K562 (cell line): ENCODE results near the gene LYPLA2. TPM values are rescaled to one million over a fixed set of nuclear protein-coding genes. Genes with fewer than 3 reads are reported as not detected.

Experiments used
- ATF1 ChIP-seq, 2 experiments: fragments of 450-650 bp in 1 of 2; IDR thresholded peaks; 2 replicates each; pipeline ENCODE4 v1.6.1; 2016; ENCODE audit warnings: missing compliant biosample characterization in 1 of 2, missing genetic modification characterization in 1 of 2
- BACH1 ChIP-seq: fragments of 200-800 bp; sonication (Bioruptor generic); IDR thresholded peaks from 2 replicates; pipeline ENCODE4 v1.6.1; 2016; ENCODE audit warnings: missing genetic modification characterization, missing compliant biosample characterization
- CBX3 ChIP-seq, 2 experiments: IDR thresholded peaks; 1 replicate in 1 of 2; 2 replicates in 1 of 2; pipeline ENCODE4 v1.6.1; 2012; ENCODE audit warnings: inconsistent platforms in 2 of 2, low read length in 2 of 2, borderline replicate concordance in 1 of 2, control low read depth in 1 of 2
- CC2D1A ChIP-seq: fragments of 450-650 bp; IDR thresholded peaks from 2 replicates; pipeline ENCODE4 v1.6.1; 2017; ENCODE audit warnings: mild to moderate bottlenecking
- CHCHD3 ChIP-seq: fragments of 250-450 bp; sonication (Bioruptor Pico); IDR thresholded peaks from 2 replicates; pipeline ENCODE4 v2.1.2; 2022; ENCODE audit warnings: mild to moderate bottlenecking
- CHD1 ChIP-seq: fragments of 200-600 bp; sonication (generic); IDR thresholded peaks from one replicate; pipeline ENCODE4 v1.6.1; 2012; ENCODE audit warnings: mild to moderate bottlenecking, moderate library complexity, low read length, inconsistent platforms
- FOXP4 ChIP-seq: sonication (generic); formaldehyde crosslinking; IDR thresholded peaks from 2 replicates; pipeline ENCODE4 v1.8.0; 2022; ENCODE audit warnings: mild to moderate bottlenecking, missing genetic modification reagents, borderline replicate concordance
- HMG20A ChIP-seq: fragments of 450-650 bp; formaldehyde crosslinking; conservative IDR thresholded peaks from 2 replicates; pipeline ENCODE4 v1.4.0; 2020; ENCODE audit warnings: mild to moderate bottlenecking, mixed read lengths
- LEF1 ChIP-seq: fragments of 450-650 bp; IDR thresholded peaks from 2 replicates; pipeline ENCODE4 v1.6.1; 2016; ENCODE audit warnings: mild to moderate bottlenecking
- MAFG ChIP-seq: fragments of 450-650 bp; conservative IDR thresholded peaks from 2 replicates; pipeline ENCODE4 v1.6.1; 2016; ENCODE audit warnings: missing genetic modification characterization, missing compliant biosample characterization
- MCM3 ChIP-seq: fragments of 450-650 bp; IDR thresholded peaks from 2 replicates; pipeline ENCODE4 v1.6.1; 2016
- NCOA4 ChIP-seq: fragments of 450-650 bp; IDR thresholded peaks from 2 replicates; pipeline ENCODE4 v1.6.1; 2018; ENCODE audit warnings: mild to moderate bottlenecking; ENCODE audit not compliant: partially characterized antibody
- NFE2L1 ChIP-seq: fragments of 450-650 bp; IDR thresholded peaks from 2 replicates; pipeline ENCODE4 v1.6.1; 2016; ENCODE audit warnings: missing genetic modification characterization, low read depth, mild to moderate bottlenecking, missing compliant biosample characterization, moderate library complexity, borderline replicate concordance
- NR2C1 ChIP-seq, 2 experiments: fragments of 450-650 bp; IDR thresholded peaks; 2 replicates each; pipeline ENCODE4 v1.6.1; 2017; ENCODE audit warnings: mild to moderate bottlenecking in 2 of 2, antibody characterized with exemption in 1 of 2, inconsistent platforms in 1 of 2, missing compliant biosample characterization in 1 of 2, missing genetic modification characterization in 1 of 2
- PRMT5 ChIP-seq: sonication (generic); formaldehyde crosslinking; IDR thresholded peaks from 2 replicates; pipeline ENCODE4 v1.5.0; 2020; ENCODE audit warnings: missing genetic modification reagents
- RBFOX2 ChIP-seq: fragments of 200-400 bp; formaldehyde crosslinking; IDR thresholded peaks from 2 replicates; pipeline ENCODE4 v1.6.1; 2017; ENCODE audit warnings: low read depth, mild to moderate bottlenecking, low read length, moderate library complexity
- SPI1 ChIP-seq: IDR thresholded peaks from 2 replicates; pipeline ENCODE4 v1.6.1; 2011; ENCODE audit warnings: low read depth, low read length, control low read depth, borderline replicate concordance
- SREBF1 ChIP-seq: fragments of 150-350 bp; IDR thresholded peaks from 2 replicates; pipeline ENCODE4 v1.6.1; 2014; ENCODE audit warnings: antibody characterized with exemption, low read depth, low read length, borderline replicate concordance
- TEAD1 ChIP-seq, 2 experiments: fragments of 450-650 bp in 1 of 2; sonication (generic) in 1 of 2; formaldehyde crosslinking; IDR thresholded peaks; 2 replicates each; pipeline versions ENCODE4 v1.4.0 to v1.8.0; 2020 to 2022; ENCODE audit warnings: mild to moderate bottlenecking in 2 of 2, missing genetic modification reagents in 1 of 2
- ZBTB12 ChIP-seq: fragments of 250-450 bp; sonication (Bioruptor Pico); IDR thresholded peaks from 2 replicates; pipeline ENCODE4 v1.4.0; 2020
- ZNF174 ChIP-seq: fragments of 250-450 bp; sonication (Bioruptor Pico); IDR thresholded peaks from 2 replicates; pipeline ENCODE4 v1.4.0; 2020; ENCODE audit warnings: mild to moderate bottlenecking
- ZNF644 ChIP-seq: fragments of 200-800 bp; sonication (Bioruptor generic); IDR thresholded peaks from 2 replicates; pipeline ENCODE4 v1.6.1; 2016; ENCODE audit warnings: low read depth, missing genetic modification characterization, missing compliant biosample characterization
- polyA plus RNA-seq, 8 experiments: library from polyadenylated mRNA; depleted of rRNA in 4 of 8; stranded (reverse) in 5 of 8; unstranded in 3 of 8; fragments of >200 nt; fragmentation: Nextera tagmentation in 2 of 8; fragmentation: Illumina TruSeq in 1 of 8; extraction: Ambion mirVana in 2 of 8; extraction: Trizol in 1 of 8; gene quantifications; 2 replicates each; pipeline versions ENCODE4 v1.2.1 to v1.2.3, GENCODE V29; 2011 to 2014; ENCODE audit warnings: inconsistent platforms in 1 of 8, missing spikeins in 1 of 8
- total RNA-seq, 7 experiments: library from RNA; depleted of rRNA in 6 of 7; stranded (reverse); fragments of >200 nt in 6 of 7; fragmentation: Illumina TruSeq in 2 of 7; extraction: Trizol in 2 of 7; gene quantifications; 2 replicates each; pipeline versions ENCODE4 v1.2.1 to v1.2.3, GENCODE V29; 2011 to 2021; ENCODE audit warnings: low replicate concordance in 1 of 7
- TF ChIP-seq, protein P1 (sequence below): sonication (generic); formaldehyde crosslinking; IDR thresholded peaks from 2 replicates; pipeline ENCODE4 v1.8.1; 2022; ENCODE audit warnings: missing genetic modification reagents
- TF ChIP-seq, protein P2 (sequence below): fragments of 250-450 bp; sonication (Bioruptor Pico); IDR thresholded peaks from 2 replicates; pipeline ENCODE4 v1.8.0; 2021; ENCODE audit warnings: borderline replicate concordance, mild to moderate bottlenecking, moderate library complexity; ENCODE audit not compliant: poor library complexity, severe bottlenecking

LYPLA2 gene
- total and polyA plus RNA-seq, 9 of the 15 experiments (the other 6 are each of a cell fraction or from before 2014, with no cell fraction given): 3.9 to 128 (median 60.1) TPM

GRCh38 chr1:23779826-23780371 lies 11.0 kb upstream of the LYPLA2 start (continued):
- no peak for TF ChIP-seq SPI1
- TF ChIP-seq, protein P1, sequence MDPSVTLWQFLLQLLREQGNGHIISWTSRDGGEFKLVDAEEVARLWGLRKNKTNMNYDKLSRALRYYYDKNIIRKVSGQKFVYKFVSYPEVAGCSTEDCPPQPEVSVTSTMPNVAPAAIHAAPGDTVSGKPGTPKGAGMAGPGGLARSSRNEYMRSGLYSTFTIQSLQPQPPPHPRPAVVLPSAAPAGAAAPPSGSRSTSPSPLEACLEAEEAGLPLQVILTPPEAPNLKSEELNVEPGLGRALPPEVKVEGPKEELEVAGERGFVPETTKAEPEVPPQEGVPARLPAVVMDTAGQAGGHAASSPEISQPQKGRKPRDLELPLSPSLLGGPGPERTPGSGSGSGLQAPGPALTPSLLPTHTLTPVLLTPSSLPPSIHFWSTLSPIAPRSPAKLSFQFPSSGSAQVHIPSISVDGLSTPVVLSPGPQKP (CRISPR knock-in tag): no peak
- TF ChIP-seq CHCHD3 (CRISPR knock-in tag): no peak
- TF ChIP-seq RBFOX2: peak; percentile 41
- peak; percentile 100 for TF ChIP-seq MAFG (tag)
- TF ChIP-seq LEF1: peak; percentile 82; the same call in 1 of the 2 replicates
- no peak for TF ChIP-seq SREBF1
- peak; percentile 73 for TF ChIP-seq NFE2L1 (tag)
- TF ChIP-seq NCOA4: no peak
- TF ChIP-seq PRMT5 (CRISPR knock-in tag): no peak
- no peak for TF ChIP-seq ZNF644
- no peak for TF ChIP-seq ZNF174 (CRISPR knock-in tag)
- no peak for TF ChIP-seq NR2C1 (IDR thresholded peaks at IDR 0.05)
- no peak for TF ChIP-seq NR2C1 (tag; IDR thresholded peaks at IDR 0.05)
- no peak for TF ChIP-seq CHD1
- TF ChIP-seq ZBTB12 (CRISPR knock-in tag): no peak
- no peak for TF ChIP-seq FOXP4 (CRISPR knock-in tag)
- TF ChIP-seq CC2D1A: no peak
- peak; percentile 82; the same call in 1 of the 2 replicates for TF ChIP-seq BACH1 (tag)
- TF ChIP-seq, protein P2, sequence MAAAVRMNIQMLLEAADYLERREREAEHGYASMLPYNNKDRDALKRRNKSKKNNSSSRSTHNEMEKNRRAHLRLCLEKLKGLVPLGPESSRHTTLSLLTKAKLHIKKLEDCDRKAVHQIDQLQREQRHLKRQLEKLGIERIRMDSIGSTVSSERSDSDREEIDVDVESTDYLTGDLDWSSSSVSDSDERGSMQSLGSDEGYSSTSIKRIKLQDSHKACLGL (CRISPR knock-in tag): no peak
- TF ChIP-seq ATF1 (CRISPR knock-in tag; IDR thresholded peaks at IDR 0.05): no peak
- TF ChIP-seq ATF1 (tag; IDR thresholded peaks at IDR 0.05): peak; percentile 30; the same call in 1 of the 2 replicates
- no peak for TF ChIP-seq HMG20A (CRISPR knock-in tag)
- no peak for TF ChIP-seq CBX3 (IDR thresholded peaks at IDR 0.05; ENCODE audit: borderline replicate concordance in 1 of 2, low read length in 2 of 2)
- no peak for TF ChIP-seq MCM3
- TF ChIP-seq TEAD1 (CRISPR knock-in tag; IDR thresholded peaks at IDR 0.05): no peak
